HCT116 (cell line): Measurements from ENCODE around the gene ZHX3. TPM values are rescaled to one million over a fixed set of nuclear protein-coding genes. Genes with fewer than 3 reads are reported as not detected.

ENCODE experiments used
- ATAC-seq: fragments of 200-7000 bp; cut with Tn5 transposase; 2 replicates; pipeline ENCODE4 v1.9.1; 2020; ENCODE audit warnings: mild to moderate bottlenecking, moderate library complexity
- BruUV-seq: library from RNA; stranded (reverse); fragments of 400-500 nt; replicated peaks from 2 replicates; lab custom pipeline; 2021; lab: Mats Ljungman, UMichigan
- CTCF ChIA-PET: fragments of 300-600 bp; sonication (Branson Sonifier 250); formaldehyde crosslinking; loops from one replicate; lab custom pipeline; 2021; ENCODE audit warnings: antibody characterized with exemption; lab: Charles Lee
- POLR2A ChIA-PET: fragments of 300-600, 350-600 bp; sonication (Branson Sonifier 250); formaldehyde crosslinking; loops from one replicate; lab custom pipeline; 2021; ENCODE audit warnings: antibody characterized with exemption; lab: Charles Lee
- RAD21 ChIA-PET, 2 experiments: fragments of 300-600 bp; sonication (Branson Sonifier 250); formaldehyde crosslinking; loops; one replicate each; lab custom pipeline; 2023; ENCODE audit warnings: low total read pairs in 2 of 2; ENCODE audit not compliant: uncharacterized antibody in 2 of 2, unreplicated experiment in 2 of 2, low non-redundant PET in 1 of 2; lab: Charles Lee
- DNase-seq: peaks from one replicate; pipeline ENCODE4 v3.0.0-alpha.2; 2010; ENCODE audit warnings: low read depth, low spot score
- H2AFZ ChIP-seq: fragments of 200-600 bp; shearing (Covaris generic), sonication (generic); 2 replicates; pipeline ENCODE4 v1.6.1; 2017; ENCODE audit warnings: low read depth, mixed run types, mixed read lengths, antibody characterized with exemption, low read length; ENCODE audit not compliant: poor library complexity, severe bottlenecking
- H3K27ac ChIP-seq: 2 replicates; pipeline ENCODE4 v1.5.1; 2012; ENCODE audit warnings: low read depth, low read length
- H3K27me3 ChIP-seq: fragments of 200-600 bp; sonication (generic); 2 replicates; pipeline ENCODE4 v1.6.1; 2016; ENCODE audit warnings: mixed run types, low read length, mixed read lengths; ENCODE audit not compliant: insufficient read depth
- H3K36me3 ChIP-seq, 2 experiments: fragments of 200-500 bp in 1 of 2; fragments of 200-600 bp in 1 of 2; sonication (Bioruptor generic) in 1 of 2; sonication (generic) in 1 of 2; 2 replicates each; pipeline versions ENCODE4 v1.5.1 to v1.6.1; 2014 to 2016; ENCODE audit warnings: low read length in 2 of 2, inconsistent platforms in 1 of 2, mixed read lengths in 1 of 2, mixed run types in 1 of 2; ENCODE audit not compliant: insufficient read depth in 2 of 2, control insufficient read depth in 1 of 2
- H3K4me1 ChIP-seq, 2 experiments: fragments of 200-600 bp in 1 of 2; sonication (generic) in 1 of 2; 2 replicates each; pipeline versions ENCODE4 v1.5.1 to v1.6.1; 2012 to 2017; ENCODE audit warnings: low read length in 2 of 2, inconsistent platforms in 1 of 2, mild to moderate bottlenecking in 1 of 2, mixed read lengths in 1 of 2, mixed run types in 1 of 2, moderate library complexity in 1 of 2; ENCODE audit not compliant: insufficient read depth in 2 of 2, control insufficient read depth in 1 of 2
- H3K4me2 ChIP-seq: fragments of 200-600 bp; sonication (generic); 2 replicates; pipeline ENCODE4 v1.6.1; 2017; ENCODE audit warnings: mixed run types, low read length, mixed read lengths
- H3K4me3 ChIP-seq, 2 experiments: fragments of 200-600 bp in 1 of 2; sonication (generic) in 1 of 2; replicated peaks in 1 of 2; 2 replicates each; pipeline ENCODE4 v1.5.1; 2011 to 2016; ENCODE audit warnings: low read length in 2 of 2, control low read depth in 1 of 2, low read depth in 1 of 2, mild to moderate bottlenecking in 1 of 2, mixed read lengths in 1 of 2, mixed run types in 1 of 2
- H3K79me2 ChIP-seq: fragments of 200-600 bp; sonication (generic); 2 replicates; pipeline ENCODE4 v1.6.1; 2017; ENCODE audit warnings: mild to moderate bottlenecking, mixed run types, low read length, moderate library complexity, mixed read lengths; ENCODE audit not compliant: insufficient read depth
- H3K9ac ChIP-seq: fragments of 200-600 bp; sonication (generic); 2 replicates; pipeline ENCODE4 v1.6.1; 2016; ENCODE audit warnings: low read length, mixed read lengths
- H3K9me2 ChIP-seq: fragments of 200-600 bp; sonication (generic), shearing (Covaris generic); 2 replicates; pipeline ENCODE4 v1.6.1; 2017; ENCODE audit warnings: mixed run types, mild to moderate bottlenecking, moderate library complexity; ENCODE audit not compliant: insufficient read depth
- H3K9me3 ChIP-seq, 2 experiments: fragments of 200-500 bp in 1 of 2; fragments of 200-600 bp in 1 of 2; sonication (Bioruptor generic) in 1 of 2; sonication (generic) in 1 of 2; 2 replicates each; pipeline ENCODE4 v1.6.1; 2014 to 2017; ENCODE audit warnings: low read length in 2 of 2, mixed read lengths in 2 of 2, inconsistent platforms in 1 of 2, low read depth in 1 of 2, mild to moderate bottlenecking in 1 of 2, mixed run types in 1 of 2, moderate library complexity in 1 of 2; ENCODE audit not compliant: control insufficient read depth in 1 of 2, insufficient read depth in 1 of 2
- H4K20me1 ChIP-seq: fragments of 200-600 bp; sonication (generic), shearing (Covaris generic); 2 replicates; pipeline ENCODE4 v1.6.1; 2017; ENCODE audit warnings: mixed run types, mild to moderate bottlenecking, moderate library complexity; ENCODE audit not compliant: insufficient read depth
- ATF3 ChIP-seq: IDR thresholded peaks from 2 replicates; pipeline ENCODE4 v1.6.1; 2012
- CBX3 ChIP-seq: IDR thresholded peaks from 2 replicates; pipeline ENCODE4 v1.6.1; 2012; ENCODE audit warnings: low read depth
- CTCF ChIP-seq, 3 experiments: fragments of 200-600 bp in 1 of 3; sonication (generic) in 1 of 3; IDR thresholded peaks in 2 of 3; conservative IDR thresholded peaks in 1 of 3; 2 replicates each; pipeline ENCODE4 v1.5.1; 2012 to 2017; ENCODE audit warnings: low read depth in 2 of 3, low read length in 2 of 3, antibody characterized with exemption in 1 of 3, borderline replicate concordance in 1 of 3, control low read depth in 1 of 3, mild to moderate bottlenecking in 1 of 3, mixed read lengths in 1 of 3, mixed run types in 1 of 3, moderate library complexity in 1 of 3; ENCODE audit not compliant: insufficient read depth in 1 of 3
- ELF1 ChIP-seq: IDR thresholded peaks from 2 replicates; pipeline ENCODE4 v1.6.1; 2012; ENCODE audit warnings: low read depth, borderline replicate concordance
- EZH2phosphoT487 ChIP-seq: fragments of 200-600 bp; IDR thresholded peaks from 2 replicates; pipeline ENCODE4 v1.6.1; 2018; ENCODE audit warnings: antibody characterized with exemption, borderline replicate concordance
- FOSL1 ChIP-seq: IDR thresholded peaks from 2 replicates; pipeline ENCODE4 v1.6.1; 2012; ENCODE audit warnings: low read depth
- JUND ChIP-seq: IDR thresholded peaks from 2 replicates; pipeline ENCODE4 v1.6.1; 2012
- POLR2A ChIP-seq: IDR thresholded peaks from 2 replicates; pipeline ENCODE4 v1.7.0; 2011; ENCODE audit warnings: borderline replicate concordance; ENCODE audit not compliant: insufficient read depth, insufficient read length; ENCODE audit errors: extremely low read depth
- POLR2AphosphoS5 ChIP-seq: IDR thresholded peaks from 2 replicates; pipeline ENCODE4 v1.6.1; 2011; ENCODE audit warnings: mild to moderate bottlenecking, low read depth, low read length, moderate library complexity
- RAD21 ChIP-seq: IDR thresholded peaks from 2 replicates; pipeline ENCODE4 v1.6.1; 2012; ENCODE audit warnings: low read depth, mild to moderate bottlenecking
- REST ChIP-seq: IDR thresholded peaks from 2 replicates; pipeline ENCODE4 v1.6.1; 2012; ENCODE audit warnings: low read depth
- SP1 ChIP-seq: IDR thresholded peaks from 2 replicates; pipeline ENCODE4 v1.6.1; 2012; ENCODE audit warnings: low read depth
- SRF ChIP-seq: IDR thresholded peaks from 2 replicates; pipeline ENCODE4 v1.6.1; 2012; ENCODE audit warnings: low read depth
- ZNF274 ChIP-seq: fragments of 200-500 bp; sonication (Bioruptor generic); IDR thresholded peaks from 2 replicates; pipeline ENCODE4 v1.6.1; 2014; ENCODE audit warnings: mild to moderate bottlenecking, low read depth, low read length, inconsistent platforms
- intact Hi-C: fragments of 100-400 bp; cut with micrococcal nuclease; formaldehyde crosslinking; loops from 2 replicates; pipeline ENCODE4 v1.10.0; 2022
- total RNA-seq: library from RNA; stranded (reverse); gene quantifications from one replicate; pipeline ENCODE4 v1.2.1, GENCODE V29; 2021; ENCODE audit not compliant: unreplicated experiment

ZHX3 gene
- total RNA-seq, 1 experiment from 2014 or later = 13.3 TPM

DNA sequence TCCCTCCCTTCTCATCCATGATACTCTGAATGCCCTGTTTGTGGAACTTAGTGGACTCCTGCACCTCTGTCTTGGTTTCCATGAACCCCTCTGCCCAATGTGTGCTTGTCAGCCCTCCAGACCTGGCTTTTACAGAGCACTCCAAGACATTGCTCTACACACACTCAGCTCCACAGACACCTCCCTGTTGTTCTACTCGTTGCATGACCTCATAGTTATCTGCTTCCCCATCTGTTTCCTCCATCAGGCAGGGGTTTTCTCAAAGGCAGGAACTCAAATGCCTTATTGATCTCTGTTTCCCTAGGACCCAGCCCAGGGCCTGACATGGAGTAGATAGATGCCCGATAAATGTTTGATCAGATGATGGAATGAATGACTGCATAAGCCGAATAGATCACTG, 166.9 kb downstream of the ZHX3 start:
- Histone ChIP-seq H3K79me2 (peaks cover 51% of the 10 kb centered on the region), H3K27ac (no peak overlapping the region), H3K9ac (no peak overlapping the region), H3K27me3 (no peaks in the 10 kb centered on the region), H3K4me1 (peaks cover 4 to 10% of the 10 kb centered on the region in 2 experiments; a peak in 2 of 4 replicates), H3K4me3 (no peak overlapping the region), H3K36me3 (no peaks in the 10 kb centered on the region), H3K9me2 (no peaks in the 10 kb centered on the region), H4K20me1 (no peaks in the 10 kb centered on the region), H2AFZ (no peak overlapping the region), H3K9me3 (no peaks in the 10 kb centered on the region), H3K4me2 (no peak overlapping the region)
- BruUV-seq = no TSS peak
- DNase-seq (no peak), ATAC-seq (no peak)
- TF ChIP-seq POLR2AphosphoS5 (no peak), FOSL1 (no peak), SRF (no peak), EZH2phosphoT487 (no peak), POLR2A (no peak), CTCF (IDR thresholded peaks at IDR 0.05 in 2 of 3, conservative IDR thresholded peaks at IDR 0.05 in 1 of 3; ENCODE audit: borderline replicate concordance in 1 of 3, insufficient read depth in 1 of 3, low read depth in 2 of 3, low read length in 2 of 3) (no peak), ATF3 (no peak), ELF1 (no peak), SP1 (no peak), JUND (no peak), RAD21 (no peak), ZNF274 (no peak), REST (no peak), CBX3 (no peak)
- ChIA-PET RAD21 (no interaction called here), CTCF (no interaction called here), POLR2A (interaction anchor here (0.5 kb wide), 1 partner anchor 282 kb away, joined by 3 read pairs; no protein-coding TSS in a partner anchor)
- intact Hi-C loops = no loop called here
